Lung (tissue), 12 donors: ENCODE data around the gene WDR38. TPM values are rescaled to one million over a fixed set of nuclear protein-coding genes. Genes with fewer than 3 reads are reported as not detected.

Experiments
- ATAC-seq: fragments of 200-7000 bp; cut with Tn5 transposase; one replicate; pipeline ENCODE4 v1.9.1; 2020; ENCODE audit warnings: moderate number of reproducible peaks; ENCODE audit not compliant: insufficient read depth, low FRiP score
- DNase-seq, 3 donors: peaks; one replicate each; pipeline ENCODE4 v3.0.0-alpha.2; 2013 to 2017
- H3K27ac ChIP-seq, 2 donors: one replicate each; pipeline ENCODE4 v1.5.1; 2013; ENCODE audit warnings: mild to moderate bottlenecking in 2 of 2, moderate library complexity in 2 of 2, control low read depth in 1 of 2, inconsistent platforms in 1 of 2, low read depth in 1 of 2, low read length in 1 of 2
- H3K27me3 ChIP-seq, 3 donors: one replicate each; pipeline ENCODE4 v1.5.1; 2013; ENCODE audit warnings: low read length in 2 of 3; ENCODE audit not compliant: control insufficient read depth in 3 of 3, insufficient read depth in 3 of 3
- H3K36me3 ChIP-seq, 4 donors: one replicate each; pipeline ENCODE4 v1.5.1; 2013; ENCODE audit warnings: low read length in 4 of 4, mild to moderate bottlenecking in 1 of 4, moderate library complexity in 1 of 4; ENCODE audit not compliant: control insufficient read depth in 4 of 4, insufficient read depth in 4 of 4
- H3K4me1 ChIP-seq, 5 donors: one replicate each; pipeline ENCODE4 v1.5.1; 2013; ENCODE audit warnings: low read length in 5 of 5, mild to moderate bottlenecking in 2 of 5, moderate library complexity in 1 of 5; ENCODE audit not compliant: control insufficient read depth in 5 of 5, insufficient read depth in 5 of 5
- H3K4me3 ChIP-seq: one replicate; pipeline ENCODE4 v1.5.1; 2013; ENCODE audit warnings: mild to moderate bottlenecking, control low read depth, moderate library complexity
- H3K9ac ChIP-seq, 2 donors: one replicate each; pipeline ENCODE4 v1.5.1; 2013; ENCODE audit warnings: low read length in 2 of 2, control low read depth in 1 of 2; ENCODE audit not compliant: insufficient read depth in 1 of 2
- H3K9me3 ChIP-seq, 4 donors: one replicate each; pipeline ENCODE4 v1.5.1; 2013; ENCODE audit warnings: low read length in 3 of 4, mild to moderate bottlenecking in 1 of 4, moderate library complexity in 1 of 4; ENCODE audit not compliant: control insufficient read depth in 4 of 4, insufficient read depth in 3 of 4
- WGBS, 2 donors: extraction: QIAGEN DNeasy Blood & Tissue Kit; methylation state at CpG; one replicate each; pipeline ENCODE4 v1.1.7; 2013; 5-methylcytosine and 5-hydroxymethylcytosine counted together
- polyA plus RNA-seq, 2 donors: library from polyadenylated mRNA; stranded (reverse); fragments of 200-250 nt; gene quantifications; one replicate each; pipeline ENCODE4 v1.2.1, GENCODE V29; 2013
- total RNA-seq, 2 donors: library from RNA; depleted of rRNA in 1 of 2; stranded (reverse); fragments of >200 nt in 1 of 2; gene quantifications; one replicate each; pipeline ENCODE4 v1.2.1, GENCODE V29; 2014 to 2021
- TF ChIP-seq, protein P1 (sequence below): IDR thresholded peaks from 2 replicates; pipeline ENCODE4 v1.5.1; 2012; ENCODE audit warnings: mild to moderate bottlenecking; ENCODE audit errors: control extremely low read depth, extremely low read depth
- donor health status: control.
- donor health status: control.
- donor health status: Bipolar disorder and iron deficiency.
- donor health status: healthy.
- donor health status: DM: yes; HTN: yes; CAD: no.

WDR38 gene
- total and polyA plus RNA-seq, 4 donors, result 6.0 to 28.9 (median 12.1) TPM

DNA sequence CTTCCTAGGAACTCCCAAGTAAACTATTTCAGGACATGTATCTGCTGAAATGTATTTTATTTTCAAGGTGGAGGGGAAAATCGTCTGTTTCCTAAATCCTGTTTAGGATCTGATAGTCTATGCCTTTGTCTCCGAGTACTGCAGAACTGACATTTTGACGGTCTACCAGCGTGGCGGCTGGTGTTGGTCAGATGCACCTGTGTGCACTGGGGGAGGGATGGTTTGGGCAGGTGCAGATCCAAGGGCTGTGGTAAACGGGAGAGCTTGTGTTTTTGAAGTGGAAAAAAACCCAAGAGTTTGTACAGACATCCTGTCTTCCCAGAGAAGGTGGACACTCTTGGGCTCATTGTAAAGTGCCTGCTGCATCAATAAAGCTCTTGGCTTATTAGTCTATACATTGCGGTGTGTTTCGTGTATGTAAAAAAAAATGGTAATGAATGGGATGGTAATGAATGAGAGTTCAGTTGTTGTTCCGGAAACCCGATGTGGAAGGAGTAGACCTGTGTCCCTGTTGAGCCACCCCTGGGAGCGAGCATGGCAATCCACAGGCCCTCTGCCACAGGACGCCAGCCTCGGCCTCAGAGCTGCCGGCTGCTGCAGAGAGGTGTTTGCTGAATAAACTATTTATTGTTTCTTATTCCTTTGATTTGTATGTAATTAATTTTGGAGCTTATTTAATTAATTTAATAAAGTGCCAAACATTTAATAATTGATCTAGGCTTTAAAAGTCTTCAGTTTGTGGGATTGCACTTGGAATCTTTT is 23.9 kb downstream of the WDR38 start:
- DNase-seq, result no peak
- TF ChIP-seq, protein P1, sequence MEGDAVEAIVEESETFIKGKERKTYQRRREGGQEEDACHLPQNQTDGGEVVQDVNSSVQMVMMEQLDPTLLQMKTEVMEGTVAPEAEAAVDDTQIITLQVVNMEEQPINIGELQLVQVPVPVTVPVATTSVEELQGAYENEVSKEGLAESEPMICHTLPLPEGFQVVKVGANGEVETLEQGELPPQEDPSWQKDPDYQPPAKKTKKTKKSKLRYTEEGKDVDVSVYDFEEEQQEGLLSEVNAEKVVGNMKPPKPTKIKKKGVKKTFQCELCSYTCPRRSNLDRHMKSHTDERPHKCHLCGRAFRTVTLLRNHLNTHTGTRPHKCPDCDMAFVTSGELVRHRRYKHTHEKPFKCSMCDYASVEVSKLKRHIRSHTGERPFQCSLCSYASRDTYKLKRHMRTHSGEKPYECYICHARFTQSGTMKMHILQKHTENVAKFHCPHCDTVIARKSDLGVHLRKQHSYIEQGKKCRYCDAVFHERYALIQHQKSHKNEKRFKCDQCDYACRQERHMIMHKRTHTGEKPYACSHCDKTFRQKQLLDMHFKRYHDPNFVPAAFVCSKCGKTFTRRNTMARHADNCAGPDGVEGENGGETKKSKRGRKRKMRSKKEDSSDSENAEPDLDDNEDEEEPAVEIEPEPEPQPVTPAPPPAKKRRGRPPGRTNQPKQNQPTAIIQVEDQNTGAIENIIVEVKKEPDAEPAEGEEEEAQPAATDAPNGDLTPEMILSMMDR, result no peak
- 88 to 89% methylated on average over 14 of the region's 14 CpGs for WGBS, 2 donors
- Histone ChIP-seq H3K27ac (no peak overlapping the region), H3K4me1 (peaks cover 4 to 13% (median 8%) of the 10 kb centered on the region in 5 donors), H3K9ac (no peak overlapping the region), H3K27me3 (no peaks in the 10 kb centered on the region), H3K9me3 (no peaks in the 10 kb centered on the region), H3K4me3 (no peak overlapping the region), H3K36me3 (peaks cover 22 to 57% (median 37%) of the 10 kb centered on the region in 4 donors)
- ATAC-seq, result no peak

- Histone ChIP-seq H3K9ac (no peak overlapping the region), H3K36me3 (peaks cover 22 to 63% (median 37%) of the 10 kb centered on the region in 4 donors), H3K4me3 (no peak overlapping the region), H3K27ac (no peak overlapping the region), H3K9me3 (no peaks in the 10 kb centered on the region), H3K4me1 (peaks cover 0 to 6% (median 4%) of the 10 kb centered on the region in 5 donors), H3K27me3 (no peaks in the 10 kb centered on the region)
- 74 to 89% methylated on average over 1 of the region's 1 CpG for WGBS, 2 donors
- TF ChIP-seq, protein P1, result no peak
- ATAC-seq (no peak), DNase-seq (peak in 1 of 3 donors; percentile 51)
Observed at GRCh38 chr9:124878021-124878420, 24.8 kb downstream of the WDR38 start.

GRCh38 chr9:124878518-124878917 is 25.3 kb downstream of the WDR38 start:
- ATAC-seq (no peak), DNase-seq (no peak)
- Histone ChIP-seq H3K27ac (peak overlapping the region in 1 of 2 donors; percentile 10), H3K27me3 (no peaks in the 10 kb centered on the region), H3K4me3 (no peak overlapping the region), H3K36me3 (peaks cover 22 to 63% (median 33%) of the 10 kb centered on the region in 4 donors), H3K4me1 (peaks cover 0 to 4% (median 2%) of the 10 kb centered on the region in 5 donors), H3K9me3 (no peaks in the 10 kb centered on the region), H3K9ac (no peak overlapping the region)
- WGBS, 2 donors, result 82 to 90% methylated on average over 6 of the region's 6 CpGs
- TF ChIP-seq, protein P1, result no peak
